Activated T-cell treated with anti-CD3 and anti-CD28 coated beads, Interleukin-2, amount 50 U/mL, for 72 hours (primary cell): ENCODE results near the gene SAMD4A. TPM values are rescaled to one million over a fixed set of nuclear protein-coding genes. Genes with fewer than 3 reads are reported as not detected.

ENCODE experiments used
- ATAC-seq, 2 donors: fragments of 150-1000 bp; cut with Tn5 transposase; replicated peaks in 1 of 2; 2 replicates each; pipeline ENCODE4 v1.10.0; 2021; ENCODE audit warnings: moderate library complexity in 2 of 2, mild to moderate bottlenecking in 1 of 2
- DNase-seq, 2 donors: peaks; one replicate each; pipeline ENCODE4 v3.0.0; 2021 to 2022; ENCODE audit warnings: mixed read lengths in 1 of 2
- H3K27ac Mint-ChIP-seq: one replicate; pipeline ENCODE4 v1.8.0; 2022; ENCODE audit warnings: mild to moderate bottlenecking, moderate library complexity, mixed read lengths
- H3K27me3 Mint-ChIP-seq: one replicate; pipeline ENCODE4 v1.8.0; 2022; ENCODE audit warnings: low read depth, mixed read lengths
- H3K36me3 Mint-ChIP-seq, 2 donors: one replicate each; pipeline ENCODE4 v1.8.0; 2022; ENCODE audit warnings: mixed read lengths in 2 of 2, mild to moderate bottlenecking in 1 of 2; ENCODE audit not compliant: insufficient read depth in 2 of 2
- H3K4me1 Mint-ChIP-seq: one replicate; pipeline ENCODE4 v1.8.0; 2022; ENCODE audit warnings: low read depth, mixed read lengths
- H3K4me3 Mint-ChIP-seq, 2 donors: one replicate each; pipeline ENCODE4 v1.8.0; 2022; ENCODE audit warnings: mild to moderate bottlenecking in 2 of 2, mixed read lengths in 2 of 2, moderate library complexity in 2 of 2
- H3K9me3 Mint-ChIP-seq, 2 donors: one replicate each; pipeline ENCODE4 v1.8.0; 2022; ENCODE audit warnings: mixed read lengths in 2 of 2
- total RNA-seq, 2 donors: library from RNA; stranded (reverse); gene quantifications; one replicate each; pipeline ENCODE4 v1.2.3, GENCODE V29; 2022

The SAMD4A gene
- total RNA-seq, 2 donors from 2014 or later = 8.2 to 10.1 TPM

GRCh38 chr14:54715239-54715638 is 148.3 kb downstream of the SAMD4A start:
- H3K27me3 Mint-ChIP-seq = peaks cover 7% of the 10 kb centered on the region
- no peak overlapping the region for H3K4me3 Mint-ChIP-seq
- peaks cover 3 to 12% of the 10 kb centered on the region in 2 donors for H3K36me3 Mint-ChIP-seq
- H3K4me1 Mint-ChIP-seq = peaks cover 11% of the 10 kb centered on the region
- no peak for ATAC-seq
- no peak overlapping the region for H3K27ac Mint-ChIP-seq
- no peak for DNase-seq
- H3K9me3 Mint-ChIP-seq = no peaks in the 10 kb centered on the region

GRCh38 chr14:54715811-54716210 is 148.9 kb downstream of the SAMD4A start:
- Mint-ChIP-seq H3K27me3 (peaks cover 10% of the 10 kb centered on the region), H3K4me3 (no peak overlapping the region), H3K27ac (no peak overlapping the region), H3K4me1 (peaks cover 15% of the 10 kb centered on the region), H3K9me3 (no peaks in the 10 kb centered on the region), H3K36me3 (peaks cover 3 to 12% of the 10 kb centered on the region in 2 donors)
- ATAC-seq (no peak), DNase-seq (no peak)

- no peaks in the 10 kb centered on the region for H3K9me3 Mint-ChIP-seq
Observed at GRCh38 chr14:54716862-54717261, 149.9 kb downstream of the SAMD4A start.

GRCh38 chr14:54718046-54718445 is 151.1 kb downstream of the SAMD4A start:
- Mint-ChIP-seq H3K9me3 (no peaks in the 10 kb centered on the region), H3K27me3 (peaks cover 17% of the 10 kb centered on the region), H3K27ac (no peak overlapping the region), H3K36me3 (peaks cover 0 to 4% of the 10 kb centered on the region in 2 donors), H3K4me3 (no peak overlapping the region), H3K4me1 (peaks cover 18% of the 10 kb centered on the region)
- ATAC-seq (no peak), DNase-seq (no peak)

More at GRCh38 chr14:54716862-54717261, 149.9 kb downstream of the SAMD4A start:
- ATAC-seq (no peak), DNase-seq (no peak)
- Mint-ChIP-seq H3K4me1 (peaks cover 11% of the 10 kb centered on the region), H3K27me3 (peaks cover 17% of the 10 kb centered on the region), H3K27ac (no peak overlapping the region), H3K4me3 (no peak overlapping the region), H3K36me3 (peaks cover 0 to 4% of the 10 kb centered on the region in 2 donors)

GRCh38 chr14:54719406-54719805 is 152.5 kb downstream of the SAMD4A start:
- ATAC-seq = no peak
- Mint-ChIP-seq H3K4me3 (no peak overlapping the region), H3K4me1 (peaks cover 19% of the 10 kb centered on the region), H3K27ac (no peak overlapping the region), H3K36me3 (peaks cover 0 to 4% of the 10 kb centered on the region in 2 donors), H3K27me3 (peaks cover 23% of the 10 kb centered on the region), H3K9me3 (no peaks in the 10 kb centered on the region)
- DNase-seq = no peak

- DNase-seq (no peak), ATAC-seq (peak; percentile 65 to 78)
- Mint-ChIP-seq H3K9me3 (no peaks in the 10 kb centered on the region), H3K4me3 (peak overlapping the region in 1 of 2 donors; percentile 16), H3K36me3 (peaks cover 0 to 4% of the 10 kb centered on the region in 2 donors), H3K27me3 (peaks cover 38% of the 10 kb centered on the region), H3K27ac (no peak overlapping the region), H3K4me1 (peaks cover 29% of the 10 kb centered on the region)
Observed at GRCh38 chr14:54722791-54723432, 156.0 kb downstream of the SAMD4A start.

GRCh38 chr14:54724123-54724522 is 157.2 kb downstream of the SAMD4A start:
- no peak overlapping the region for H3K27ac Mint-ChIP-seq
- H3K9me3 Mint-ChIP-seq = no peaks in the 10 kb centered on the region
- peaks cover 41% of the 10 kb centered on the region for H3K4me1 Mint-ChIP-seq
- ATAC-seq (no peak), DNase-seq (no peak)
- H3K27me3 Mint-ChIP-seq = peaks cover 40% of the 10 kb centered on the region
- H3K36me3 Mint-ChIP-seq = peaks cover 0 to 4% of the 10 kb centered on the region in 2 donors
- H3K4me3 Mint-ChIP-seq = no peak overlapping the region

GRCh38 chr14:54724676-54725325 is 157.9 kb downstream of the SAMD4A start:
- Mint-ChIP-seq H3K27me3 (peaks cover 38% of the 10 kb centered on the region), H3K27ac (no peak overlapping the region), H3K9me3 (no peaks in the 10 kb centered on the region), H3K4me3 (no peak overlapping the region), H3K36me3 (peaks cover 0 to 4% of the 10 kb centered on the region in 2 donors), H3K4me1 (peaks cover 48% of the 10 kb centered on the region)
- no peak for ATAC-seq
- no peak for DNase-seq

- H3K4me3 Mint-ChIP-seq = no peak overlapping the region
- no peak overlapping the region for H3K27ac Mint-ChIP-seq
- H3K4me1 Mint-ChIP-seq = peaks cover 55% of the 10 kb centered on the region
- H3K36me3 Mint-ChIP-seq = no peaks in the 10 kb centered on the region
- no peak for DNase-seq
- H3K27me3 Mint-ChIP-seq = peaks cover 28% of the 10 kb centered on the region
- ATAC-seq = no peak
- H3K9me3 Mint-ChIP-seq = no peaks in the 10 kb centered on the region
Observed at GRCh38 chr14:54725998-54726397, 159.1 kb downstream of the SAMD4A start.

- Mint-ChIP-seq H3K36me3 (no peaks in the 10 kb centered on the region), H3K27ac (peak overlapping the region; percentile 27), H3K4me1 (peaks cover 55% of the 10 kb centered on the region), H3K9me3 (no peaks in the 10 kb centered on the region), H3K4me3 (peak overlapping the region in 1 of 2 donors; percentile 29), H3K27me3 (peaks cover 23% of the 10 kb centered on the region)
- ATAC-seq (no peak), DNase-seq (no peak)
Observed at GRCh38 chr14:54727929-54728328, 161.0 kb downstream of the SAMD4A start.

GRCh38 chr14:54728700-54729527 is 162.0 kb downstream of the SAMD4A start:
- Mint-ChIP-seq H3K27ac (peak overlapping the region; percentile 78), H3K4me1 (peaks cover 62% of the 10 kb centered on the region), H3K9me3 (no peaks in the 10 kb centered on the region), H3K36me3 (no peaks in the 10 kb centered on the region), H3K27me3 (peaks cover 19% of the 10 kb centered on the region), H3K4me3 (peak overlapping the region; percentile 57 to 76)
- DNase-seq (no peak), ATAC-seq (no peak)

GRCh38 chr14:54730156-54730961 is 163.4 kb downstream of the SAMD4A start:
- Mint-ChIP-seq H3K4me1 (peaks cover 67% of the 10 kb centered on the region), H3K27me3 (peaks cover 17% of the 10 kb centered on the region), H3K9me3 (no peaks in the 10 kb centered on the region), H3K27ac (peak overlapping the region; percentile 89), H3K4me3 (peak overlapping the region; percentile 66 to 76), H3K36me3 (no peaks in the 10 kb centered on the region)
- DNase-seq = peak; percentile 54 to 56
- ATAC-seq = peak; percentile 94 to 95
